NB4 (cell line): ENCODE measurements around the gene ARL13A.

Experiments used
- POLR2A ChIP-seq: IDR thresholded peaks from 2 replicates; pipeline ENCODE4 v1.6.1; 2011; ENCODE audit warnings: mild to moderate bottlenecking; ENCODE audit not compliant: insufficient read length; ENCODE audit errors: extremely low read depth
- TF ChIP-seq, protein P1 (sequence below): IDR thresholded peaks from one replicate; pipeline ENCODE4 v1.5.1; 2012; ENCODE audit warnings: low read depth, low read length
- TF ChIP-seq, protein P2 (sequence below): IDR thresholded peaks from 2 replicates; pipeline ENCODE4 v1.6.1; 2011; ENCODE audit warnings: low read depth, low read length

DNA sequence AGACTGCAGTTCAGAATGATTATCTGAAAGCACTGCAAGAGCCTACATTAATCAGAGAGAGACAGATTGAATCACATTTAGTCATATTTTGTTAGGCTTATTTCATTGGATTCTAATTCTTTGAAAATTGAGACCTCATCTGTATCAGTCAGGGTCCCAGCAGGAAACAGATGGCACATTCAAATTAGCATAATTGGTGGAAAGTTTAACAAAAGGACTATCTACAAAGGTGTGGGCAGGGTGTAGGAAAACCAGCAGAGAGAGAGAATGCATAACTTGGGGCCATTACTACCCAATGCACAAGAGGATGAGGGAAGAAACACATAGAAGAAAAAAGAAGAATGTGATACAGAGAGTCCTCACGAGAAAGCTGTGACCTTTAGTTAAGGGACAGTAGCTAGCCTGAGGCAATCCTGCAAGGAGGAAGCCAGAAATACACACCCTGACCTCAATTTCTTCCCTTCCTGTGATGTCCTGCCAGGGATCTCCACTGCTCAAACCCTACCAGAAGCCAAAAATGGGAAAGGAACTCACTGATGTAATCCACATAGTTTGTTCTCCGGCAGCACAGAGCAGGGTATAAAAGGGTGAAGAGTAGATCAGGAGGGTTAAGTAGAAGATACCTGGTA lies 23.1 kb upstream of the ARL13A start:
- TF ChIP-seq, protein P1, sequence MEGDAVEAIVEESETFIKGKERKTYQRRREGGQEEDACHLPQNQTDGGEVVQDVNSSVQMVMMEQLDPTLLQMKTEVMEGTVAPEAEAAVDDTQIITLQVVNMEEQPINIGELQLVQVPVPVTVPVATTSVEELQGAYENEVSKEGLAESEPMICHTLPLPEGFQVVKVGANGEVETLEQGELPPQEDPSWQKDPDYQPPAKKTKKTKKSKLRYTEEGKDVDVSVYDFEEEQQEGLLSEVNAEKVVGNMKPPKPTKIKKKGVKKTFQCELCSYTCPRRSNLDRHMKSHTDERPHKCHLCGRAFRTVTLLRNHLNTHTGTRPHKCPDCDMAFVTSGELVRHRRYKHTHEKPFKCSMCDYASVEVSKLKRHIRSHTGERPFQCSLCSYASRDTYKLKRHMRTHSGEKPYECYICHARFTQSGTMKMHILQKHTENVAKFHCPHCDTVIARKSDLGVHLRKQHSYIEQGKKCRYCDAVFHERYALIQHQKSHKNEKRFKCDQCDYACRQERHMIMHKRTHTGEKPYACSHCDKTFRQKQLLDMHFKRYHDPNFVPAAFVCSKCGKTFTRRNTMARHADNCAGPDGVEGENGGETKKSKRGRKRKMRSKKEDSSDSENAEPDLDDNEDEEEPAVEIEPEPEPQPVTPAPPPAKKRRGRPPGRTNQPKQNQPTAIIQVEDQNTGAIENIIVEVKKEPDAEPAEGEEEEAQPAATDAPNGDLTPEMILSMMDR = no peak
- no peak for TF ChIP-seq POLR2A
- TF ChIP-seq, protein P2, sequence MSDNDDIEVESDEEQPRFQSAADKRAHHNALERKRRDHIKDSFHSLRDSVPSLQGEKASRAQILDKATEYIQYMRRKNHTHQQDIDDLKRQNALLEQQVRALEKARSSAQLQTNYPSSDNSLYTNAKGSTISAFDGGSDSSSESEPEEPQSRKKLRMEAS = no peak
